Gastroesophageal sphincter (tissue), 4 donors: ENCODE results near the gene ANO2. TPM values are rescaled to one million over a fixed set of nuclear protein-coding genes. Genes with fewer than 3 reads are reported as not detected.

ENCODE experiments used
- ATAC-seq: fragments of 150-250 bp; one replicate; pipeline ENCODE4 v1.9.1; 2016; ENCODE audit warnings: mild to moderate bottlenecking, moderate library complexity
- H3K27ac ChIP-seq, 4 donors: fragments of 200-600 bp; sonication (generic) in 3 of 4; 1 replicate in 3 of 4; 2 replicates in 1 of 4; pipeline ENCODE4 v1.5.1; 2016 to 2019
- H3K27me3 ChIP-seq: fragments of 200-600 bp; sonication (generic); one replicate; pipeline ENCODE4 v1.5.1; 2019
- H3K36me3 ChIP-seq, 2 donors: fragments of 200-600 bp; sonication (generic); one replicate each; pipeline ENCODE4 v1.5.1; 2019; ENCODE audit warnings: control low read depth in 1 of 2
- H3K4me1 ChIP-seq, 3 donors: fragments of 200-600 bp; sonication (generic); 1 replicate in 2 of 3; 2 replicates in 1 of 3; pipeline ENCODE4 v1.5.1; 2016 to 2019; ENCODE audit warnings: control low read depth in 2 of 3
- H3K4me3 ChIP-seq, 2 donors: fragments of 200-600 bp; sonication (generic); one replicate each; pipeline ENCODE4 v1.5.1; 2019; ENCODE audit warnings: mild to moderate bottlenecking in 1 of 2, moderate library complexity in 1 of 2
- H3K9me3 ChIP-seq, 3 donors: fragments of 200-600 bp; sonication (generic); one replicate each; pipeline ENCODE4 v1.5.1; 2017 to 2019; ENCODE audit warnings: control low read depth in 2 of 3
- EP300 ChIP-seq: sonication (generic); formaldehyde crosslinking; IDR thresholded peaks from one replicate; pipeline ENCODE4 v1.6.1; 2017; ENCODE audit warnings: antibody characterized with exemption, mild to moderate bottlenecking
- POLR2A ChIP-seq, 2 donors: fragments of 450-650 bp; IDR thresholded peaks; one replicate each; pipeline ENCODE4 v1.6.1; 2017; ENCODE audit warnings: antibody characterized with exemption in 2 of 2, mild to moderate bottlenecking in 2 of 2, moderate library complexity in 1 of 2
- POLR2AphosphoS5 ChIP-seq: sonication (generic); formaldehyde crosslinking; IDR thresholded peaks from one replicate; pipeline ENCODE4 v1.6.1; 2017; ENCODE audit warnings: antibody characterized with exemption
- WGBS, 2 donors: methylation state at CpG; one replicate each; pipeline ENCODE4 v1.1.5; 2018; ENCODE audit warnings: low coverage in 1 of 2; 5-methylcytosine and 5-hydroxymethylcytosine counted together
- total RNA-seq, 4 donors: library from RNA; depleted of rRNA; stranded (reverse); fragments of >200 nt; gene quantifications; one replicate each; pipeline ENCODE4 v1.1.0, GENCODE V29; 2016
- TF ChIP-seq, protein P1 (sequence below), 4 experiments: fragments of 200-600 bp in 2 of 4; fragments of 450-650 bp in 2 of 4; sonication (generic) in 1 of 4; IDR thresholded peaks; one replicate each; pipeline ENCODE4 v1.5.1; 2017 to 2019; ENCODE audit warnings: antibody characterized with exemption in 4 of 4, mild to moderate bottlenecking in 2 of 4, moderate library complexity in 2 of 4

Gene ANO2
- total RNA-seq, 4 donors from 2014 or later: 3.1 to 10.9 (median 6.7) TPM

- Histone ChIP-seq H3K4me1 (no peaks in the 10 kb centered on the region), H3K4me3 (no peak overlapping the region), H3K27me3 (no peaks in the 10 kb centered on the region), H3K36me3 (no peaks in the 10 kb centered on the region), H3K9me3 (no peaks in the 10 kb centered on the region), H3K27ac (no peak overlapping the region)
- TF ChIP-seq EP300: no peak
- TF ChIP-seq POLR2AphosphoS5: no peak
- TF ChIP-seq, protein P1, sequence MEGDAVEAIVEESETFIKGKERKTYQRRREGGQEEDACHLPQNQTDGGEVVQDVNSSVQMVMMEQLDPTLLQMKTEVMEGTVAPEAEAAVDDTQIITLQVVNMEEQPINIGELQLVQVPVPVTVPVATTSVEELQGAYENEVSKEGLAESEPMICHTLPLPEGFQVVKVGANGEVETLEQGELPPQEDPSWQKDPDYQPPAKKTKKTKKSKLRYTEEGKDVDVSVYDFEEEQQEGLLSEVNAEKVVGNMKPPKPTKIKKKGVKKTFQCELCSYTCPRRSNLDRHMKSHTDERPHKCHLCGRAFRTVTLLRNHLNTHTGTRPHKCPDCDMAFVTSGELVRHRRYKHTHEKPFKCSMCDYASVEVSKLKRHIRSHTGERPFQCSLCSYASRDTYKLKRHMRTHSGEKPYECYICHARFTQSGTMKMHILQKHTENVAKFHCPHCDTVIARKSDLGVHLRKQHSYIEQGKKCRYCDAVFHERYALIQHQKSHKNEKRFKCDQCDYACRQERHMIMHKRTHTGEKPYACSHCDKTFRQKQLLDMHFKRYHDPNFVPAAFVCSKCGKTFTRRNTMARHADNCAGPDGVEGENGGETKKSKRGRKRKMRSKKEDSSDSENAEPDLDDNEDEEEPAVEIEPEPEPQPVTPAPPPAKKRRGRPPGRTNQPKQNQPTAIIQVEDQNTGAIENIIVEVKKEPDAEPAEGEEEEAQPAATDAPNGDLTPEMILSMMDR (IDR thresholded peaks at IDR 0.05): no peak
- TF ChIP-seq POLR2A (IDR thresholded peaks at IDR 0.05): no peak
- 59% methylated on average over 3 of the region's 3 CpGs; no CpG with 5 or more reads in 1 of the 2 donors for WGBS, 2 donors
- ATAC-seq: no peak
These were observed 167.6 kb downstream of the ANO2 start for GRCh38 chr12:5777451-5777850.

GRCh38 chr12:5776091-5776490, 169.0 kb downstream of the ANO2 start:
- Histone ChIP-seq H3K36me3 (no peaks in the 10 kb centered on the region), H3K4me1 (no peaks in the 10 kb centered on the region), H3K9me3 (no peaks in the 10 kb centered on the region), H3K27me3 (no peaks in the 10 kb centered on the region), H3K4me3 (no peak overlapping the region), H3K27ac (no peak overlapping the region)
- 91 to 97% methylated on average over 3 to 4 of the region's 4 CpGs for WGBS, 2 donors
- no peak for TF ChIP-seq POLR2A (IDR thresholded peaks at IDR 0.05)
- no peak for TF ChIP-seq EP300
- TF ChIP-seq, protein P1 (IDR thresholded peaks at IDR 0.05): no peak
- no peak for TF ChIP-seq POLR2AphosphoS5
- ATAC-seq: no peak

DNA sequence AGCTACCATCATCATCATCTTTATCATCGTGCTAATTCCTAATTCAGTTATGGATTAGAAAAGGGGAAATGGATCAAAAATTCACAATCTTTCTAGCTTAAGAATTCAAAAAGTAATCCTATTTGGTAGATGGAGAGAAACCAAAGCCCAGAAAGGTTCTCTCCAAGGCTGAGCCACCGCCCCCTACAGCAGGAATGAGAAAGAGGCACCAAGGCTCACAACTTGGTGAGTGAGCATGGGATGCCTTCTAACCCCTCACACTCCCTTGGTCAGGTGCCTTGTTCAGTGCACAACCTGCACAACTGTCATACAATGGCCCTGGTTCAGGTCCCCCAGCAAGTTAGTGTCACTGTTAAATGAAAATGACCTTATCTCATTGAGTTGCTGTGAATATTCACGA, 171.5 kb downstream of the ANO2 start:
- ATAC-seq: no peak
- WGBS, 2 donors: 59 to 89% methylated on average over 3 of the region's 3 CpGs
- Histone ChIP-seq H3K9me3 (no peaks in the 10 kb centered on the region), H3K27ac (no peak overlapping the region), H3K36me3 (no peaks in the 10 kb centered on the region), H3K4me1 (no peaks in the 10 kb centered on the region), H3K4me3 (no peak overlapping the region), H3K27me3 (peaks cover 2% of the 10 kb centered on the region)
- no peak for TF ChIP-seq POLR2AphosphoS5
- no peak for TF ChIP-seq POLR2A (IDR thresholded peaks at IDR 0.05)
- TF ChIP-seq, protein P1 (IDR thresholded peaks at IDR 0.05): no peak
- no peak for TF ChIP-seq EP300

DNA sequence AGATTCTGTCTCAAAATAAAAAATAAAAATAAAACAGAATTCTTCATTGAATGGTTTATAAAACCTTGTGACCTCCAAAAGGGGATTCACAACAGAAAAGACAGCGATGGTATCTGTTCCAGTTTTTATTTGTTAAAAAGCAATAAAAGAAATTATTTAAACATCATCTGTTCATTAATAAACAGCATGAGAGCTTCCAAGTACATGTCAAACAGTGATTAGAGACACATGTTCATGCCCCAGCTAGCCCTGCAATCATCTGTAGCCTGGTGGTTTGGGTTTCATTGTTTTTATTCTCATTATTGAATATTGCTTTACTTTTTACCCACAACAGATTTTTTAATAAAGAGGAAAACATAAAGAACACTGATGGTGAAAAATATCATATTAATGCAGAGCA, 173.3 kb downstream of the ANO2 start:
- ATAC-seq: no peak
- H3K27ac ChIP-seq: no peak overlapping the region
- 33 to 45% methylated on average over 1 of the region's 1 CpG for WGBS, 2 donors

GRCh38 chr12:5770727-5771126, 174.3 kb downstream of the ANO2 start:
- no peaks in the 10 kb centered on the region for H3K4me1 ChIP-seq
- H3K9me3 ChIP-seq: peaks cover 0 to 11% (median 0%) of the 10 kb centered on the region in 3 donors
- TF ChIP-seq, protein P1 (IDR thresholded peaks at IDR 0.05): no peak
- no peak for TF ChIP-seq EP300
- TF ChIP-seq POLR2AphosphoS5: no peak
- TF ChIP-seq POLR2A (IDR thresholded peaks at IDR 0.05): no peak
- peaks cover 5% of the 10 kb centered on the region for H3K27me3 ChIP-seq
- H3K27ac ChIP-seq: no peak overlapping the region
- WGBS, 2 donors: 91% methylated on average over 1 of the region's 1 CpG
- no peak overlapping the region for H3K4me3 ChIP-seq
- no peaks in the 10 kb centered on the region for H3K36me3 ChIP-seq
- ATAC-seq: no peak

More for the DNA sequence above, 173.3 kb downstream of the ANO2 start:
- Histone ChIP-seq H3K36me3 (no peaks in the 10 kb centered on the region), H3K4me1 (no peaks in the 10 kb centered on the region), H3K27me3 (peaks cover 5% of the 10 kb centered on the region), H3K4me3 (no peak overlapping the region), H3K9me3 (peaks cover 0 to 4% (median 0%) of the 10 kb centered on the region in 3 donors)
- no peak for TF ChIP-seq POLR2A (IDR thresholded peaks at IDR 0.05)
- TF ChIP-seq, protein P1 (IDR thresholded peaks at IDR 0.05): no peak
- no peak for TF ChIP-seq POLR2AphosphoS5
- no peak for TF ChIP-seq EP300
